Measurements from ENCODE around the gene DNAJC5. TPM values are rescaled to one million over a fixed set of nuclear protein-coding genes. Genes with fewer than 3 reads are reported as not detected.
A peak's percentile ranks its signal among the peaks of the same experiment; 100 is the strongest.

DNAJC5 gene
- total RNA-seq, 4 donors from 2014 or later: 10.9 to 39.8 (median 25.6) TPM

DNA sequence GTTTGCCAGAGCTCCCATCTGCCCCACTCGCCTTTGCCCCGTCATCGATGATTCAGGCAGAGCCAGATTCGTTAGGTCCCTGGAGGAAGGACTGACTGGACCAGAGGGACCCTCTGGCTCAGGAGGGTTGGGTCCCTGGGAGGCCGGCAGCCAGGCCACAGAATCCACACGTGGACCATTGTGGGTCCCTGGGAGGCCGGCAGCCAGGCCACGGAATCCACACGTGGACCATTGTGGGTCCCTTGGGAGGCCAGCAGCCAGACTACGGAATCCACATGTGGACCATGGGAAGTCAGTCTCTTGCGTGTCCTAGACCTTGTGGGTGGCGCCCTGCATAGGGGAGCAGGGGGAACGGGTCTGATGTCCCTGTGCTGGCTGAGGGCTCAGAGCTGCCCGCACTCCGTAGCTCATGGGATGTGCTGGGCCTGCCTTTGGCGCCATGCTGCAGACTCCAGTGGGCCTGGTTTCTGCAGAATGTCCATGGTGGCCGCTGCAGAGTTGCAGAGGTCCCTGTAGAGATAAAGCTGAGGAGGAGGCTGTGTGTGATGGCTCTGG lies 37.8 kb downstream of the DNAJC5 start:
- no peaks in the 10 kb centered on the region for H3K9me3 ChIP-seq
- H3K4me3 ChIP-seq: no peak overlapping the region
- no peak overlapping the region for H3K27ac ChIP-seq
- H3K4me1 ChIP-seq: no peaks in the 10 kb centered on the region
- intact Hi-C loops (cut with DNase I; ENCODE audit: low total_unique reads): no loop called here
- TF ChIP-seq, protein P1, sequence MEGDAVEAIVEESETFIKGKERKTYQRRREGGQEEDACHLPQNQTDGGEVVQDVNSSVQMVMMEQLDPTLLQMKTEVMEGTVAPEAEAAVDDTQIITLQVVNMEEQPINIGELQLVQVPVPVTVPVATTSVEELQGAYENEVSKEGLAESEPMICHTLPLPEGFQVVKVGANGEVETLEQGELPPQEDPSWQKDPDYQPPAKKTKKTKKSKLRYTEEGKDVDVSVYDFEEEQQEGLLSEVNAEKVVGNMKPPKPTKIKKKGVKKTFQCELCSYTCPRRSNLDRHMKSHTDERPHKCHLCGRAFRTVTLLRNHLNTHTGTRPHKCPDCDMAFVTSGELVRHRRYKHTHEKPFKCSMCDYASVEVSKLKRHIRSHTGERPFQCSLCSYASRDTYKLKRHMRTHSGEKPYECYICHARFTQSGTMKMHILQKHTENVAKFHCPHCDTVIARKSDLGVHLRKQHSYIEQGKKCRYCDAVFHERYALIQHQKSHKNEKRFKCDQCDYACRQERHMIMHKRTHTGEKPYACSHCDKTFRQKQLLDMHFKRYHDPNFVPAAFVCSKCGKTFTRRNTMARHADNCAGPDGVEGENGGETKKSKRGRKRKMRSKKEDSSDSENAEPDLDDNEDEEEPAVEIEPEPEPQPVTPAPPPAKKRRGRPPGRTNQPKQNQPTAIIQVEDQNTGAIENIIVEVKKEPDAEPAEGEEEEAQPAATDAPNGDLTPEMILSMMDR (IDR thresholded peaks at IDR 0.05): no peak
- TF ChIP-seq POLR2A (IDR thresholded peaks at IDR 0.05): no peak
- H3K27me3 ChIP-seq: no peaks in the 10 kb centered on the region
- H3K36me3 ChIP-seq: no peaks in the 10 kb centered on the region
- no peak for DNase-seq

DNA sequence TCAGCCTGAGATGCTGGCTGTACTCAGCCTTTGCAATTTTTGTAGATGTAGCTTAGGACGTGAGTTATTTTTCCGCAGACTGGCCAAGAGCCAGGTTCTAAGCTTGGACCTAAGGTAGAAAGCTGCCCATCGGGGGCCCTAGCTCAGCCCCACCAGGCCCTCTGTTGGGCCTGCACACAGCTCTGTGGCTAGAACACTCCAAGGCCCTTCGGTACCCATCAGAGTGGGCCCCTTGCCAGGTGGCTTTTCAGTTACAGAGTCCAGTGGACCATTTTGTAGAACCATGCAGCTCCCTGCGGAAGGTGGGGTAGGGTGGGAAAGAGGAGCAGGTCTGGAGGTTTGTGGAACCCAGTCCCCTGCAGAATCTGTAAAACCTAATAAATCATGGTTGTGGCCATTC lies 38.7 kb downstream of the DNAJC5 start:
- TF ChIP-seq, protein P1 (IDR thresholded peaks at IDR 0.05): no peak
- TF ChIP-seq POLR2A (IDR thresholded peaks at IDR 0.05): no peak
- intact Hi-C loops (cut with DNase I; ENCODE audit: low total_unique reads): no loop called here

DNA sequence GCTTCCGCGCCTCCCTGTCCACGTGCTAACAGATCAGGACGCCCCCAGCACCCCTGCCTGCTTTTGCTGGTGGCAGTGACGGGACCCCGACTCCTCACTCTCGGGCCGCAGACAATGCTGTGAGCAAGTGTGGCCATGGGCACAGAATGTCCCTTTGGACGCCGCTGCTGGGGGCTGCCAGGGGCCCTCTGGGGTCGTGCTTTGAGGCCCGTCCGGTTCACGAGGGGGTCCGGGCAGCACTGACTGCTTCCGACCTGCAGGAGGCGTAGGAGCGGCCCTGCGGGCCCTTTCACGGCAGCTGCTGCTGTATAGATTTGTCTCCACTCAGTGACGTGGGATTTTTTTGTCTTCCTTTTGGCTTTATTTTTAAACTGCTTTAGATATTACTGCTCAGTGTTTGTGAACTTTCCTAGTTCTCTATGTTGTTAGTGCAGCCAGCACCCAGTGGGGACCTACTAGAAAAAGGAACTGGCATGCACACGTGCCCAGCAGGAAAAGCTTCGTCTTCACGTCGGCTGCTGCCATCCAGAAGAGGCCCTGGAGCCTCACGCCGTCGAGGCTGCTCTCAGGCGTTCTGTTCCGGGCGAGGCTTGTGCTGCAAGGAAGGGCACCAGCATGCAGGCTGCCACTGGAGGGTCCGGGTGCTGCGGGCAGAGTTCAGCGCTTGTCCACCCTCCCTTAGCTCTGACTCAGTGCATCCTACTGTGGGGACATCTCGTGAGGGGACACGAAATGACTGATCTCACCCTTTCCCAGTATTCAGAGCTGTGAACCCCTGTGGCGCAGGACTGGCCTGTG lies 39.5 kb downstream of the DNAJC5 start:
- Histone ChIP-seq H3K4me1 (no peaks in the 10 kb centered on the region), H3K27me3 (no peaks in the 10 kb centered on the region), H3K27ac (no peak overlapping the region), H3K36me3 (no peaks in the 10 kb centered on the region), H3K4me3 (no peak overlapping the region), H3K9me3 (no peaks in the 10 kb centered on the region)
- intact Hi-C loops (cut with DNase I; ENCODE audit: low total_unique reads): no loop called here
- TF ChIP-seq POLR2A (IDR thresholded peaks at IDR 0.05): no peak
- TF ChIP-seq, protein P1 (IDR thresholded peaks at IDR 0.05): no peak
- no peak for DNase-seq

More for the DNA sequence above, 38.7 kb downstream of the DNAJC5 start:
- Histone ChIP-seq H3K36me3 (no peaks in the 10 kb centered on the region), H3K4me1 (no peaks in the 10 kb centered on the region), H3K9me3 (no peaks in the 10 kb centered on the region), H3K27ac (no peak overlapping the region), H3K27me3 (no peaks in the 10 kb centered on the region), H3K4me3 (no peak overlapping the region)
- DNase-seq: peak in 1 of 2 donors; percentile 21

DNA sequence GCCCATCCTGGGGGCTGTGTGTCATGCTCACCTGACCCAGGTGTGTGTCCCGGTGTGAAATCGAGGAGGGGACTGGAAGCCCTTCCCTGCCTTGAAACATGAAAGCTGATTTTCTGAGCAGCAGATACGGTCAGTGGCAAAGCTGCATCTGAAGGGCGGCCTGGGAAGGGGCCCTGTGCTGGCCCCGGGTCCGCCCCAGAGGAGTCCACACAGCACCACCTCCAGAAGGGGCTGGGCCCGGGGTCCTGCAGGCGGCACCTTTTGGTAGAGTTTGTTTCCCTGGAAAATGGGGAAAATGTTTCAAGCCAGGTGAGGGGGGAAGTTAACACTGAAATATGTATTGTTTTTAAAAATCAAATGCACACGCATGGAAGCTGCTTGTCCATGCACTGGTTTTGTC lies 40.5 kb downstream of the DNAJC5 start:
- Histone ChIP-seq H3K4me3 (no peak overlapping the region), H3K9me3 (no peaks in the 10 kb centered on the region), H3K36me3 (no peaks in the 10 kb centered on the region), H3K4me1 (no peaks in the 10 kb centered on the region), H3K27ac (no peak overlapping the region), H3K27me3 (no peaks in the 10 kb centered on the region)
- no peak for DNase-seq
- intact Hi-C loops (cut with DNase I; ENCODE audit: low total_unique reads): no loop called here
- TF ChIP-seq POLR2A (IDR thresholded peaks at IDR 0.05): no peak
- TF ChIP-seq, protein P1 (IDR thresholded peaks at IDR 0.05): no peak

DNA sequence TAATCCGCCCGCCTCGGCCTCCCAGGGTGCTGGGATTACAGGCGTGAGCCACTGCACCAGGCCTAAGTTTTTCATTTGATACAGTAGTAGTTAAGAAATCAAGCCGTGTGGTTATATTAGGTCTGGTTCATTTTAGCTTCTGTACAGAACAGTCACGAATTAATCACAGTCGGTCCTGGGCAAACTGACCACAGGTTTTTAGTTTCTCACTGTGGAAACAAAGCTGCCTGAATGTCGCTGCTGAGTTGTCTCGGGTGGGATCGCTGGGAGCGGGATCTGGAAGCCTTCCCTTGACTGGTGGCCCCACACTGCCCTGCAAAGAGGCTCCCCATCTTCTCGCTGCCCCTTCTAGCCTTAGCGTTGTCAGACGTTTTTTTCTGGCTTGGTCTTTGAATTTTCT lies 42.7 kb downstream of the DNAJC5 start:
- no peak overlapping the region for H3K4me3 ChIP-seq
- no peaks in the 10 kb centered on the region for H3K36me3 ChIP-seq
- H3K9me3 ChIP-seq: no peaks in the 10 kb centered on the region
- intact Hi-C loops (cut with DNase I; ENCODE audit: low total_unique reads): no loop called here
- no peak for DNase-seq
- H3K4me1 ChIP-seq: no peaks in the 10 kb centered on the region
- no peaks in the 10 kb centered on the region for H3K27me3 ChIP-seq
- H3K27ac ChIP-seq: no peak overlapping the region
- TF ChIP-seq, protein P1 (IDR thresholded peaks at IDR 0.05): no peak
- TF ChIP-seq POLR2A (IDR thresholded peaks at IDR 0.05): no peak
